SIG-M5 (cell line): Measurements from ENCODE around the gene ECSIT.
"Not testable (repeated sequence)": the region's sequence is repeated elsewhere in the genome, so short reads cannot be mapped to it uniquely, and the experiment has no call there.

Source experiments
- DNase-seq: peaks from one replicate; lab custom pipeline; 2025; lab: John Stamatoyannopoulos, UW

The ECSIT gene

GRCh38 chr19:11528551-11529341 lies at the start of gene ECSIT:
ECSIT (minus strand) TSS chr19:11529134; CDS start chr19:11519170, 9,964 bp downstream.
- peak; percentile 64 for DNase-seq

GRCh38 chr19:11577451-11578257 lies 48.7 kb upstream of the ECSIT start, which contains the start of gene ACP5:
ACP5 (minus strand) TSS chr19:11577645; CDS start chr19:11577317, 328 bp downstream.
- no peak for DNase-seq

GRCh38 chr19:11576227-11576626 lies 47.3 kb upstream of the ECSIT start:
- no peak for DNase-seq

GRCh38 chr19:11574689-11575088 lies 45.8 kb upstream of the ECSIT start:
- DNase-seq: no peak

GRCh38 chr19:11573763-11574162 lies 44.8 kb upstream of the ECSIT start:
- not testable (repeated sequence) for DNase-seq

GRCh38 chr19:11573354-11573753 lies 44.4 kb upstream of the ECSIT start:
- not testable (repeated sequence) for DNase-seq

GRCh38 chr19:11570039-11570462 lies 41.1 kb upstream of the ECSIT start:
- DNase-seq: no peak

GRCh38 chr19:11566164-11566563 lies 37.2 kb upstream of the ECSIT start:
- no peak for DNase-seq

GRCh38 chr19:11565649-11565980 lies 36.7 kb upstream of the ECSIT start:
- not testable (repeated sequence) for DNase-seq

- DNase-seq: not testable (repeated sequence)
Observed at GRCh38 chr19:11564082-11564807, 35.3 kb upstream of the ECSIT start.

GRCh38 chr19:11563532-11563931 lies 34.6 kb upstream of the ECSIT start:
- no peak for DNase-seq

GRCh38 chr19:11560404-11561051 lies 31.6 kb upstream of the ECSIT start:
- no peak for DNase-seq

- DNase-seq: peak; percentile 77
Observed at GRCh38 chr19:11558881-11559828, 30.2 kb upstream of the ECSIT start, which contains the start of gene ELOF1. ELOF1 (minus strand) TSS chr19:11559230; CDS start chr19:11554347, 4,883 bp downstream.

- DNase-seq: no peak
Observed at GRCh38 chr19:11556634-11557420, 27.9 kb upstream of the ECSIT start.

- no peak for DNase-seq
Observed at GRCh38 chr19:11555246-11555645, 26.3 kb upstream of the ECSIT start.

- no peak for DNase-seq
Observed at GRCh38 chr19:11554160-11554559, 25.2 kb upstream of the ECSIT start.

- no peak for DNase-seq
Observed at GRCh38 chr19:11552666-11553372, 23.9 kb upstream of the ECSIT start.

GRCh38 chr19:11551603-11552235 lies 22.8 kb upstream of the ECSIT start:
- DNase-seq: no peak

- DNase-seq: no peak
Observed at GRCh38 chr19:11550265-11550664, 21.3 kb upstream of the ECSIT start.
